SK-N-MC (cell line): ENCODE measurements around the gene ALDH1A2.

Source experiments
- EZH2 ChIP-seq: fragments of 200-600 bp; sonication (generic); IDR thresholded peaks from one replicate; pipeline ENCODE4 v1.6.1; 2017; ENCODE audit warnings: antibody characterized with exemption
- POLR2AphosphoS5 ChIP-seq: IDR thresholded peaks from 2 replicates; pipeline ENCODE4 v1.6.1; 2012; ENCODE audit warnings: mild to moderate bottlenecking, low read depth, low read length, borderline replicate concordance

DNA sequence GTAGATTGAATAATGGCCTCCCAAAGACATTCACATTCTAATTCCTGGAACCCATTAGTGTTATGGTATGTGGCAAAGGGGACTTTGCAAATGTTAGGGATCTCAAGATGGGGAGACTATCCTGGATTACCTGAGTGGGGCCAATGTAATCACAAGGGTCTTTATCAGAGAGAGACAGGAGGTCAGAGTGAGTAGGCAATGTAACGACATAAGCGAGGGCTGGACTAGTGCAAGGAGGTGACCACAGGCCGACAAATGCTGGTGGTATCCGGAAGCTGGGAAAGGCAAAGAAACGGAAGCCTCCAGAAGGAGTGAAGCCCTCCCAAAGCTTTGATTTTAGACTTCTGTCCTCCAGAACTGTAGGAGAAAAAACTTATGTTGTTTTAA lies 46.2 kb upstream of the ALDH1A2 start:
- no peak for TF ChIP-seq POLR2AphosphoS5
- no peak for TF ChIP-seq EZH2
